Measurements from ENCODE around the gene CREB3L4. TPM values are rescaled to one million over a fixed set of nuclear protein-coding genes. Genes with fewer than 3 reads are reported as not detected.

Gene CREB3L4
- total and polyA plus RNA-seq, 2 of the 4 experiments (the other 2 are of a cell fraction): 6.5 to 9.8 TPM

DNA sequence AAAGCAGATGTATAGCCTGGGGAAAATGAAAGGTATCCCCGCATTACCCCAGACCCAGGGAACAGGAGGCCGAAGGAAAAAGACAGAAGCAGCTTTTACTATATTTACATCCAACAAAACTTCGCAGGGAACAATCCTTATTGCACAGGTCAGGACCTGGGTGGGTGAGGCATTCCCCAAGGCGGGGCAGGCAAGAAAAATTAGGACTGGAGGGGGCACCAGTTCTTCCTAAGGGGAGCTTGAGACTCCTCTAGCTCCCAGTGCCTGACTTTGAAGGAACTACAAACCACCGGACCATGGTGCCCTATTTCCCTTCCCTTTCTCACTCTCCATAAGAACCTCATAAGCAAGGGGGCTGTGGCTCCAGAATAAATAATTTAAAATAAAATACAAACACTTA lies 38.3 kb upstream of the CREB3L4 start:
- Histone ChIP-seq H3K4ac (ENCODE audit: low read depth, low read length) (no peak overlapping the region; the same call in 1 of the 2 replicates), H3K9me1 (ENCODE audit: insufficient read depth, low read length) (peaks cover 6% of the 10 kb centered on the region), H3K9me3 (ENCODE audit: control insufficient read depth, insufficient read depth, low read length) (no peaks in the 10 kb centered on the region), H4K8ac (ENCODE audit: low read depth in 2 of 2, low read length in 2 of 2) (peak overlapping the region in 1 of 2 experiments; percentile 50; a peak in 1 of 4 replicates), H2AFZ (replicated peaks; ENCODE audit: low read length, poor library complexity) (no peak overlapping the region), H3K56ac (ENCODE audit: extremely low read depth, insufficient read depth, low read length) (no peak overlapping the region), H2AK9ac (replicated peaks; ENCODE audit: low read depth, low read length, poor library complexity) (no peak overlapping the region), H3K79me1 (ENCODE audit: low read depth in 1 of 2, low read length in 2 of 2) (peaks cover 0 to 7% of the 10 kb centered on the region in 2 experiments; a peak in 2 of 4 replicates), H3K36me3 (ENCODE audit: control insufficient read depth, insufficient read depth, low read length) (peaks cover 32% of the 10 kb centered on the region), H3K23ac (ENCODE audit: low read depth, low read length) (no peak overlapping the region), H4K5ac (ENCODE audit: low read depth, low read length) (no peak overlapping the region), H2BK20ac (ENCODE audit: low read depth, low read length) (no peak overlapping the region), H3K4me2 (ENCODE audit: low read depth, low read length) (no peak overlapping the region), H2BK5ac (ENCODE audit: low read depth, low read length, poor library complexity, severe bottlenecking) (no peak overlapping the region), H2AK5ac (ENCODE audit: low read depth, low read length) (peak overlapping the region; percentile 80), H2BK15ac (ENCODE audit: low read depth, low read length) (no peak overlapping the region), H3K18ac (ENCODE audit: low read depth, low read length) (no peak overlapping the region), H3K14ac (replicated peaks; ENCODE audit: low read depth, low read length) (0 out of 2 replicates have a peak overlapping the region, but pooled peaks have one; percentile 72), H3K9ac (ENCODE audit: low read depth, low read length) (no peak overlapping the region), H2BK120ac (ENCODE audit: low read depth, low read length) (no peak overlapping the region), H3K27me3 (ENCODE audit: control insufficient read depth, insufficient read depth, low read length) (no peaks in the 10 kb centered on the region), H4K91ac (ENCODE audit: insufficient read depth, low read depth, low read length) (no peak overlapping the region), H4K20me1 (ENCODE audit: insufficient read depth, low read length) (peaks cover 6% of the 10 kb centered on the region; the same call in 1 of the 2 replicates), H3K27ac (ENCODE audit: insufficient read depth, low read length) (no peak overlapping the region), H3K4me1 (ENCODE audit: control insufficient read depth, insufficient read depth, low read length) (peaks cover 9% of the 10 kb centered on the region), H3K4me3 (ENCODE audit: insufficient read depth, low read depth, low read length) (no peak overlapping the region)
- in situ Hi-C loops (cut with MboI; ENCODE audit: low sequenced_read_pairs): no loop called here
- WGBS, 2 experiments (ENCODE audit: extremely low coverage in 2 of 2, insufficient read length in 1 of 2): no CpG with 5 or more reads among the region's 5 CpGs
- intact Hi-C loops (cut with micrococcal nuclease): loop anchor here (10.0 kb wide), 1 partner anchor 135 kb away; no protein-coding TSS in a partner anchor
- DNase-seq (no peak), ATAC-seq (ENCODE audit: low read depth) (no peak)
- POLR2A ChIA-PET (ENCODE audit: unreplicated experiment): interaction anchor here (0.6 kb wide), 1 partner anchor 518 kb away, joined by 3 read pairs; no protein-coding TSS in a partner anchor
- no TSS peak for BruUV-seq (replicated peaks)
- TF ChIP-seq POLR2A (IDR thresholded peaks at IDR 0.05; ENCODE audit: low read depth, low read length) (no peak), MAZ (IDR thresholded peaks at IDR 0.05; ENCODE audit: borderline replicate concordance, low read depth, low read length) (no peak), MXI1 (IDR thresholded peaks at IDR 0.05; ENCODE audit: borderline replicate concordance, low read depth, low read length) (no peak), RFX5 (IDR thresholded peaks at IDR 0.05; ENCODE audit: low read depth, low read length) (no peak), CEBPB (IDR thresholded peaks at IDR 0.05; ENCODE audit: low read depth, low read length) (no peak)
- CTCF ChIA-PET: interaction anchor here (1.3 kb wide), 1 partner anchor 17 kb away, joined by 4 read pairs; the partner anchor contains the start of gene DENND4B
- dilution Hi-C loops (cut with HindIII; ENCODE audit: low sequenced_read_pairs, unreplicated experiment): no loop called here
